Inflammatory macrophage (primary cell): ENCODE measurements around the gene TOP1.
"Not testable (repeated sequence)": the region's sequence is repeated elsewhere in the genome, so short reads cannot be mapped to it uniquely, and the experiment has no call there.

Experiments
- DNase-seq, 2 donors: peaks; one replicate each; pipeline ENCODE4 v3.0.0-alpha.2; 2020 to 2022
- total RNA-seq, 18 experiments: gene quantifications; one replicate each; lab custom pipeline; 2026; ENCODE audit warnings: mixed read lengths in 6 of 18, inconsistent platforms in 2 of 18; lab: John Stamatoyannopoulos, UW

The TOP1 gene
- 30.6 to 146 (median 52.8) reads per million in 18 experiments for total RNA-seq

- DNase-seq, result peak; percentile 100
These were observed at the start of gene TOP1 for GRCh38 chr20:41028359-41029149. TSS of gene TOP1 (plus strand) at chr20:41028822. CDS start at chr20:41029068, 246 bp downstream.

GRCh38 chr20:40979247-40979646 is 49.4 kb upstream of the TOP1 start:
- DNase-seq, result no peak

- no peak for DNase-seq
These were observed 48.4 kb upstream of the TOP1 start for GRCh38 chr20:40980106-40980827.

GRCh38 chr20:40980828-40981310 is 47.8 kb upstream of the TOP1 start:
- no peak for DNase-seq

DNA sequence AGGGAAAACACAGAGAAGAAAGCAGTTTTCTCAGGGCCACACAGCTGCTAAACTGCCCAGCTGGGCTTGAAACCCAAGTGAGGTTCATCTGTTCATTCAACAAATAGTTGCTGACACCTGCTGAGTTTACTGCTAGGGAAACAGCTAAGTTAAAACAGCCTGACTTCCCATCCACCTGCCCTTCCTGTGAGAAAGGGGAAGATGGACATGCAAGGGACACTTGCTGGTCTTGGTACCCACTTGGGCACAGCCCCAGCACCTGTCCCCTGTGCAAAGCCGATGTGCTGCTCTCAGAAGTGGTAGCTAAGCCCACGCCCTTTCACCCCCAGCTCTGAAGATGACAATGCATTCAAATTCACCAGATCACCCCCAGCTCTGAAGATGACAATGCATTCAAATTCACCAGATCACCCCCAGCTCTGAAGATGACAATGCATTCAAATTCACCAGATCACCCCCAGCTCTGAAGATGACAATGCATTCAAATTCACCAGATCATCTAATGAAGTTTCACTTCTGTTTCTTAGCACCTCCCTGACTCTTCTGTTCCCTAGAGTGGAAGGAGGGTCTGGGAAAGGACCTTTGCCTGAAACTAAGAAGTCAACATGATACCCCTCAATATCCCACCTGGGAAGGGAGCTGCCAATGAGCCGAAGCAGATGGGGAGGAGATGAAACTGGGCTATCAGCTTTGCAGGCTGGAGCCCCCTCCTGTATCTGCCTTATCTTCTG is 46.0 kb upstream of the TOP1 start:
- no peak for DNase-seq

- no peak for DNase-seq
These were observed 44.7 kb upstream of the TOP1 start for GRCh38 chr20:40983898-40984297.

- DNase-seq, result no peak
These were observed 44.1 kb upstream of the TOP1 start for GRCh38 chr20:40984496-40984895.

DNA sequence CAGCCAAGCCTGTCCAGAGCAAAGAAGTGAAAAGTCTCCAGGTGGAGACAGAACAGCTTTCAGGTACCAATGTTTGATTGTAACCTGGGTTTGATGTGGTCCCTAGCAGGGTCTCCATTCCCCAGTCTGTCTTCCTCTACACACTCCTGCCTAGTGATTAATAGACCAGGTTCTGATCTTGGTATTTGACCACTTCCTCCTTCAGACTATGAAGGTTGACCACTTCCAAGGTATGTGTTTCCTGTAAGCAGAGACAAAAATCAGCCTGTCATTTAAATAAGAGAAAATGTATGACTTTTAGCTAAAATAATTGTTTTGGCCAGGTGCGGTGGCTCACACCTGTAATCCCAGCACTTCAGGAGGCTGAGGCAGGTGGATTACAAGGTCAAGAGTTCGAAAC is 41.8 kb upstream of the TOP1 start:
- no peak for DNase-seq

- DNase-seq, result peak; percentile 84 to 85
These were observed 38.0 kb upstream of the TOP1 start for GRCh38 chr20:40990542-40991120.

- peak; percentile 96 to 98 for DNase-seq
These were observed 37.3 kb upstream of the TOP1 start for GRCh38 chr20:40991181-40991889.

DNA sequence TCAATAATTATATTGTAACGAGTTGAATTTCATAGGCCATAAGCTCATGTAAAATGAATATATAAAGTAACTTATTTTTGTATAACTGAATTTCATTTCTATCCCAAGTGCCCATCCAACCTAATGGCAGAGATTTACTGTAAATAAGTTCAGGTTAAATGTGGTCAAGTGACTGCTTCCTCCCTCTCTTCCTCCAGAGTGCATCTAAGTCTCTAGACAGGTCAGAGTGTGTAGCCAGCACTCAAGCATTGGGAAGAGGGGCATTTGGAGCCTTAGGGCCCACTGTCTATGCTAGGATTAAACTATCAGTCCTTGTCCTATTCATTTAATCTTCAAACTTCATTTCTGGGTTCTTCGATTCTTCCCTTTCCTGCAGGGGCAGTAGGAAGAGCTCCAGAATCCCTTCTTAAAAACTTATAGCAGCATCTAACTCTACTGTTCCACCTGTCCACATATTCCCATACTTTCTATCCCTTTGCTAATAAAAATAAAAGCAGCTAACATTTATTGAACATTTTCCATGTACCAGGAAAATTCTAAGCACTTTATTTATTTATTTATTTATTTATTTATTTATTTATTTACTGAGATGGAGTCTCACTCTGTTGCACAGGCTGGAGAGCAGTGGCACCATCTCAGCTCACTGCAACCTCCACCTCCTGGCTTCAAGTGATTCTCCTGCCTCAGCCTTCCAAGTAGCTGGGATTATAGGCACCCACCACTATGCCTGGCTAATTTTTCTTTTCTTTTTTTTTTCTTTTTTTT is 36.1 kb upstream of the TOP1 start:
- DNase-seq, result no peak

- DNase-seq, result no peak
These were observed 34.7 kb upstream of the TOP1 start for GRCh38 chr20:40993794-40994540.

DNA sequence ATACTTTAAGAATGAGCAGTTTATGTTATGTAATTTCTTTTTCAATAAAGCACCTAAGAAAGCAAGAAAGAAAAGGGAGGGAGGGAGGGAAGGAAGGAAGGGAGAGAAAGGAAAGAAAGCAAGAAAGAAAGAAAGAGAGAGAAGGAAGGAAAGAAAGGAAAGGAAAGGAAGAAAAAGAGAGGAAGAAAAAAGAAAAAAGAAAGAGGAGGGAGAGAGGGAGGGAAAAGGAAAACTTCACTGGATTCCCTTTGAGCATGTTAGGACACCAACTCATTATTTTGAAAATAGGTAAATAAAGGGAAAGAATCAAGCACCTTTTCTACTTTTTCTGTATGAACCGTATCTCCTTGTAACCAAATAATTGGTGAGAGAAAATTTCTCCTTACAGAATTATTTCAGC is 32.3 kb upstream of the TOP1 start:
- DNase-seq, result no peak

DNA sequence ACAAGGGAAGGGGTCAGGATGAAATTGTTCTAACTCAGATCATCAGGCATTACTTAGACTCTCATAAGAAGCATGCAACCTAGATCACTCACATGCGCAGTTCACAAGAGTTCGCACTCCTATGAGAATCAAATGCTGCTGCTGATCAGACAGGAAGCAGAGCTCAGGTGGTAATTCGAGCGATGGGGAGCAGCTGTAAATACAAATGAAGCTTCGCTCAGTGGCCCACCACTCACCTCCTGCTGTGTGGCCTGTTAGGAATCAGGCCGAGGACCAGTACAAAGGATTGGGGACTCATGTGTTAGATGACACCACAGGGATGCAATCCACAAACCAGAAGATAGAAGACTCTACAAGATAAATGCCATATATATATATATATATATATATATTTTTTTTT is 31.5 kb upstream of the TOP1 start:
- DNase-seq, result no peak

GRCh38 chr20:40999841-41000240 is 28.8 kb upstream of the TOP1 start:
- no peak for DNase-seq

GRCh38 chr20:41000628-41001027 is 28.0 kb upstream of the TOP1 start:
- no peak for DNase-seq

DNA sequence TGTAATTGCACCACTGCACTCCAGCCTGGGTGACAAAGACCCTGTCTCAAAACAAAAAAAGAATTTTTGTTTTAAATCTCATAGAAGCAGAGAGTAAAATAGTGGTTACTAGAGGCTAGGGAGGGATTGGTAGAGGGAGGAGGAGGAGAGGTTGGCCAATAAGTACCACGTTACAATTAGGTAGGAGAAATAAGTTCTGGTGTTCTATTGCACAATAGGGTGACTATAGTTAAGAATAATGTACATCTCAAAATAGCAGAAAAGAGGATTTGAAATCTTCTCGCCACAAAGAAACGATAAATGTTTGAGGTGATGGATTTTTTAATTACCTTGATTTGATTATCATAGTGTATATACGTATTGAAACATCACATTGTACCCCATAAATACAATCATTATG is 27.1 kb upstream of the TOP1 start:
- DNase-seq, result peak; percentile 22 to 56

DNA sequence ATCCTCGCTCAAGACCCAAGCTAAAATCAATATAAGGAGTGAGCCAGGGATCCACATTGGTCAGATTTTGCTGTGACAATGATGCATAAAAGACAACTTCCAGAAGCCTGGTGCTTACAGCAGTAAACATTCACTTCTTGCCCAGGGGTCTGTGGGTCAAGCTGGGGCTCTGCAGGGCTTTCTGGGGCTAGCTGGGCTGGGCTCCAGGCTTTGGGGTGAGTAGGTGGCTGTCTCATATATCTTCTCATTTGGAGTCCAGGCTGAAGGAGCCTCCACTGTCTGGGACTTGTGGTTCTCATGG is 25.8 kb upstream of the TOP1 start:
- DNase-seq, result no peak

GRCh38 chr20:41003143-41003935 is 25.3 kb upstream of the TOP1 start:
- peak; percentile 74 to 83 for DNase-seq

- not testable (repeated sequence) for DNase-seq
These were observed 24.7 kb upstream of the TOP1 start for GRCh38 chr20:41003936-41004294.
